Suppressor macrophage treated with lipopolysaccharide for 4 hours (primary cell): ENCODE data around the gene TSPAN8.
"Not testable (repeated sequence)": the region's sequence is repeated elsewhere in the genome, so short reads cannot be mapped to it uniquely, and the experiment has no call there.

Experiments used
- DNase-seq: peaks from one replicate; pipeline ENCODE4 v3.0.0-alpha.2; 2020

Gene TSPAN8

GRCh38 chr12:71157601-71158233, at the start of gene TSPAN8:
TSPAN8 (minus strand) TSS chr12:71157999; CDS start chr12:71157678, 321 bp downstream.
- DNase-seq: no peak

- DNase-seq: no peak
Observed at GRCh38 chr12:71201136-71201679, 43.4 kb upstream of the TSPAN8 start.

GRCh38 chr12:71200706-71201105, 42.9 kb upstream of the TSPAN8 start:
- no peak for DNase-seq

GRCh38 chr12:71197460-71197859, 39.7 kb upstream of the TSPAN8 start:
- no peak for DNase-seq

- DNase-seq: no peak
Observed at GRCh38 chr12:71195338-71195896, 37.6 kb upstream of the TSPAN8 start.

GRCh38 chr12:71194657-71195056, 36.9 kb upstream of the TSPAN8 start:
- DNase-seq: no peak

- DNase-seq: no peak
Observed at GRCh38 chr12:71193041-71193440, 35.2 kb upstream of the TSPAN8 start.

GRCh38 chr12:71191509-71192196, 33.9 kb upstream of the TSPAN8 start:
- no peak for DNase-seq

GRCh38 chr12:71190822-71191221, 33.0 kb upstream of the TSPAN8 start:
- no peak for DNase-seq

GRCh38 chr12:71187379-71187778, 29.6 kb upstream of the TSPAN8 start:
- DNase-seq: no peak

- no peak for DNase-seq
Observed at GRCh38 chr12:71186571-71187288, 28.9 kb upstream of the TSPAN8 start.

GRCh38 chr12:71183846-71184245, 26.0 kb upstream of the TSPAN8 start:
- no peak for DNase-seq

- DNase-seq: no peak
Observed at GRCh38 chr12:71183018-71183417, 25.2 kb upstream of the TSPAN8 start.

GRCh38 chr12:71178162-71178561, 20.4 kb upstream of the TSPAN8 start:
- DNase-seq: no peak

GRCh38 chr12:71174825-71175224, 17.0 kb upstream of the TSPAN8 start:
- no peak for DNase-seq

- DNase-seq: no peak
Observed at GRCh38 chr12:71174146-71174545, 16.3 kb upstream of the TSPAN8 start.

GRCh38 chr12:71170456-71170855, 12.7 kb upstream of the TSPAN8 start:
- no peak for DNase-seq

- no peak for DNase-seq
Observed at GRCh38 chr12:71169286-71169685, 11.5 kb upstream of the TSPAN8 start.

- no peak for DNase-seq
Observed at GRCh38 chr12:71166862-71167496, 9.2 kb upstream of the TSPAN8 start.

GRCh38 chr12:71166280-71166679, 8.5 kb upstream of the TSPAN8 start:
- no peak for DNase-seq

- DNase-seq: not testable (repeated sequence)
Observed at GRCh38 chr12:71165780-71166179, 8.0 kb upstream of the TSPAN8 start.

- no peak for DNase-seq
Observed at GRCh38 chr12:71164568-71165197, 6.9 kb upstream of the TSPAN8 start.
